SK-N-SH treated with all-trans-retinoic acid at 6 μM for 48 hours (cell line): ENCODE data around the gene ZCCHC2.

Experiments
- ATAC-seq: fragments of 200-7000 bp; cut with Tn5 transposase; 3 replicates; pipeline ENCODE4 v1.9.1; 2020; ENCODE audit warnings: mild to moderate bottlenecking, moderate library complexity
- ARNTL ChIP-seq: fragments of 450-650 bp; formaldehyde crosslinking; IDR thresholded peaks from 2 replicates; pipeline ENCODE4 v1.5.0; 2020; ENCODE audit warnings: low read depth, mild to moderate bottlenecking, moderate library complexity, borderline replicate concordance
- BACH2 ChIP-seq: fragments of 250-450 bp; sonication (Bioruptor Pico); IDR thresholded peaks from 2 replicates; pipeline ENCODE4 v1.9.0; 2021; ENCODE audit warnings: mild to moderate bottlenecking, borderline replicate concordance
- CREB5 ChIP-seq: fragments of 250-450 bp; sonication (Bioruptor Pico); IDR thresholded peaks from 2 replicates; pipeline ENCODE4 v1.5.1; 2020; ENCODE audit warnings: low read depth, mild to moderate bottlenecking, moderate library complexity
- CSDC2 ChIP-seq: fragments of 250-450 bp; sonication (Bioruptor Pico); IDR thresholded peaks from 2 replicates; pipeline ENCODE4 v1.5.0; 2020; ENCODE audit warnings: mild to moderate bottlenecking, moderate library complexity
- CSRNP3 ChIP-seq: fragments of 250-450 bp; sonication (Bioruptor Pico); IDR thresholded peaks from 2 replicates; pipeline ENCODE4 v1.5.1; 2021; ENCODE audit warnings: mild to moderate bottlenecking, moderate library complexity
- ESRRG ChIP-seq: fragments of 250-450 bp; sonication (Bioruptor Pico); IDR thresholded peaks from 2 replicates; pipeline ENCODE4 v1.6.1; 2021; ENCODE audit warnings: mild to moderate bottlenecking
- GLIS3 ChIP-seq: fragments of 250-450 bp; sonication (Bioruptor Pico); IDR thresholded peaks from 2 replicates; pipeline ENCODE4 v1.5.0; 2020; ENCODE audit warnings: mild to moderate bottlenecking, moderate library complexity
- OSR1 ChIP-seq: fragments of 250-450 bp; sonication (Bioruptor Pico); IDR thresholded peaks from 2 replicates; pipeline ENCODE4 v1.8.0; 2022; ENCODE audit warnings: moderate library complexity, mild to moderate bottlenecking, inconsistent platforms
- PATZ1 ChIP-seq: fragments of 250-450 bp; sonication (Bioruptor Pico); IDR thresholded peaks from 2 replicates; pipeline ENCODE4 v1.8.0; 2020; ENCODE audit warnings: mild to moderate bottlenecking, moderate library complexity, borderline replicate concordance
- POU6F1 ChIP-seq: fragments of 250-450 bp; sonication (Bioruptor Pico); IDR thresholded peaks from 2 replicates; pipeline ENCODE4 v1.8.0; 2021; ENCODE audit warnings: low read depth, mild to moderate bottlenecking, moderate library complexity, borderline replicate concordance
- PPARA ChIP-seq: fragments of 250-450 bp; sonication (Bioruptor Pico); IDR thresholded peaks from 2 replicates; pipeline ENCODE4 v1.5.0; 2020; ENCODE audit warnings: mild to moderate bottlenecking, borderline replicate concordance
- RARB ChIP-seq: fragments of 250-450 bp; sonication (Bioruptor Pico); IDR thresholded peaks from 2 replicates; pipeline ENCODE4 v1.8.0; 2021; ENCODE audit warnings: mild to moderate bottlenecking, moderate library complexity
- SNAI2 ChIP-seq: fragments of 250-450 bp; sonication (Bioruptor Pico); IDR thresholded peaks from 2 replicates; pipeline ENCODE4 v1.5.0; 2020; ENCODE audit warnings: mild to moderate bottlenecking, moderate library complexity
- TCF4 ChIP-seq: fragments of 250-450 bp; sonication (Bioruptor Pico); IDR thresholded peaks from 2 replicates; pipeline ENCODE4 v1.8.0; 2021; ENCODE audit warnings: mild to moderate bottlenecking, moderate library complexity, borderline replicate concordance
- TOX ChIP-seq: fragments of 250-450 bp; sonication (Bioruptor Pico); IDR thresholded peaks from 2 replicates; pipeline ENCODE4 v1.8.0; 2021; ENCODE audit warnings: mild to moderate bottlenecking, moderate library complexity, borderline replicate concordance
- ZC3H10 ChIP-seq: fragments of 250-450 bp; sonication (Bioruptor Pico); IDR thresholded peaks from 2 replicates; pipeline ENCODE4 v1.5.1; 2021; ENCODE audit warnings: mild to moderate bottlenecking, moderate library complexity
- ZFP3 ChIP-seq: fragments of 250-450 bp; sonication (Bioruptor Pico); IDR thresholded peaks from 2 replicates; pipeline ENCODE4 v1.5.0; 2020; ENCODE audit warnings: mild to moderate bottlenecking, moderate library complexity
- ZFP30 ChIP-seq: fragments of 450-650 bp; formaldehyde crosslinking; IDR thresholded peaks from 2 replicates; pipeline ENCODE4 v1.5.0; 2022; ENCODE audit warnings: mild to moderate bottlenecking, moderate library complexity
- ZNF565 ChIP-seq: fragments of 450-650 bp; formaldehyde crosslinking; conservative IDR thresholded peaks from 2 replicates; pipeline ENCODE4 v1.5.0; 2020; ENCODE audit warnings: low read depth, mild to moderate bottlenecking, moderate library complexity
- ZNF70 ChIP-seq: fragments of 450-650 bp; formaldehyde crosslinking; IDR thresholded peaks from 2 replicates; pipeline ENCODE4 v1.5.0; 2020; ENCODE audit warnings: mild to moderate bottlenecking, moderate library complexity
- ZNF8 ChIP-seq: fragments of 450-650 bp; formaldehyde crosslinking; IDR thresholded peaks from 2 replicates; pipeline ENCODE4 v1.5.0; 2020; ENCODE audit warnings: mild to moderate bottlenecking, moderate library complexity

The ZCCHC2 gene

GRCh38 chr18:62549755-62550154 is 26.9 kb downstream of the ZCCHC2 start:
- no peak for ATAC-seq

GRCh38 chr18:62550746-62551145 is 27.9 kb downstream of the ZCCHC2 start:
- TF ChIP-seq SNAI2, result no peak
- no peak for TF ChIP-seq PPARA (CRISPR knock-in tag)
- no peak for TF ChIP-seq ZC3H10 (CRISPR knock-in tag)
- TF ChIP-seq ESRRG (CRISPR knock-in tag), result no peak
- no peak for TF ChIP-seq ZFP3 (CRISPR knock-in tag)
- no peak for TF ChIP-seq BACH2 (CRISPR knock-in tag)
- no peak for TF ChIP-seq ZNF8
- TF ChIP-seq PATZ1, result no peak
- ATAC-seq, result no peak

More at GRCh38 chr18:62549755-62550154, 26.9 kb downstream of the ZCCHC2 start:
- TF ChIP-seq RARB (CRISPR knock-in tag) (no peak), CSDC2 (CRISPR knock-in tag) (no peak), ARNTL (CRISPR knock-in tag) (no peak), TOX (CRISPR knock-in tag) (no peak), CREB5 (CRISPR knock-in tag) (no peak), GLIS3 (no peak), ZFP30 (CRISPR knock-in tag) (no peak), ZFP3 (CRISPR knock-in tag) (no peak), PPARA (CRISPR knock-in tag) (no peak)

GRCh38 chr18:62551972-62552513 is 29.2 kb downstream of the ZCCHC2 start:
- ATAC-seq, result no peak
- TF ChIP-seq POU6F1 (CRISPR knock-in tag) (no peak), ZNF565 (CRISPR knock-in tag) (no peak), ZNF8 (no peak), TCF4 (CRISPR knock-in tag) (no peak), ZFP30 (CRISPR knock-in tag) (no peak), ZNF70 (CRISPR knock-in tag) (no peak), ZFP3 (CRISPR knock-in tag) (no peak), OSR1 (CRISPR knock-in tag) (no peak)
- TF ChIP-seq, all 23 proteins: peak for 0

- TF ChIP-seq BACH2 (CRISPR knock-in tag), result no peak
- TF ChIP-seq TOX (CRISPR knock-in tag), result no peak
- no peak for TF ChIP-seq CSRNP3
- no peak for TF ChIP-seq ARNTL (CRISPR knock-in tag)
- no peak for TF ChIP-seq ZC3H10 (CRISPR knock-in tag)
- no peak for TF ChIP-seq TCF4 (CRISPR knock-in tag)
- TF ChIP-seq ZFP3 (CRISPR knock-in tag), result no peak
- no peak for TF ChIP-seq CREB5 (CRISPR knock-in tag)
- TF ChIP-seq ZNF565 (CRISPR knock-in tag), result no peak
- no peak for TF ChIP-seq ZNF8
- no peak for ATAC-seq
Observed at GRCh38 chr18:62554061-62554815, 31.4 kb downstream of the ZCCHC2 start.
